GM12878 (cell line): ENCODE measurements around the gene LGI4. TPM values are rescaled to one million over a fixed set of nuclear protein-coding genes. Genes with fewer than 3 reads are reported as not detected.

Source experiments
- ATAC-seq: fragments of 200-7000 bp; cut with Tn5 transposase; 3 replicates; pipeline ENCODE4 v1.9.1; 2020; ENCODE audit warnings: mild to moderate bottlenecking, moderate library complexity
- BruUV-seq: library from RNA; stranded (reverse); fragments of 400-500 nt; replicated peaks from 2 replicates; lab custom pipeline; 2021; lab: Mats Ljungman, UMichigan
- CTCF ChIA-PET: fragments of 300-600 bp; sonication (Branson Sonifier 250); formaldehyde crosslinking; extraction: SDS; loops from one replicate; lab custom pipeline; 2021; ENCODE audit warnings: inconsistent platforms; lab: Yijun Ruan, JAX
- POLR2A ChIA-PET: fragments of 350-600 bp; formaldehyde crosslinking; extraction: SDS; loops from one replicate; lab custom pipeline; 2021; ENCODE audit warnings: inconsistent platforms; lab: Charles Lee
- RAD21 ChIA-PET: fragments of 300-600 bp; sonication (Branson Sonifier 250); formaldehyde crosslinking; loops from one replicate; lab custom pipeline; 2023; ENCODE audit warnings: antibody characterized with exemption; ENCODE audit not compliant: unreplicated experiment; lab: Charles Lee
- SMC1A ChIA-PET: fragments of 300-600 bp; sonication (Branson Sonifier 250); formaldehyde crosslinking; loops from one replicate; lab custom pipeline; 2023; ENCODE audit not compliant: unreplicated experiment, uncharacterized antibody; lab: Charles Lee
- DNase-seq: peaks from one replicate; pipeline ENCODE4 v3.0.0-alpha.2; 2011; ENCODE audit warnings: low read depth, low spot score
- FAIRE-seq: peaks from 3 replicates; lab custom pipeline; 2011; peaks lifted over from hg19 to GRCh38; lab: Jason Lieb, UNC
- H2AFZ ChIP-seq: 2 replicates; pipeline ENCODE4 v1.6.0; 2011; ENCODE audit warnings: low read depth, low read length, control low read depth; ENCODE audit not compliant: control insufficient read depth
- H3K27ac ChIP-seq: 2 replicates; pipeline ENCODE4 v1.5.1; 2011; ENCODE audit warnings: control low read depth; ENCODE audit not compliant: control insufficient read depth, insufficient read depth
- H3K27me3 ChIP-seq, 2 experiments: replicated peaks in 1 of 2; 2 replicates each; pipeline versions ENCODE4 v1.6.0 to v1.6.1; 2011; ENCODE audit warnings: low read length in 1 of 2; ENCODE audit not compliant: control insufficient read depth in 2 of 2, insufficient read depth in 2 of 2
- H3K36me3 ChIP-seq, 2 experiments: 2 replicates each; pipeline ENCODE4 v1.5.1; 2011; ENCODE audit warnings: low read length in 1 of 2; ENCODE audit not compliant: control insufficient read depth in 2 of 2, insufficient read depth in 2 of 2
- H3K4me1 ChIP-seq: 2 replicates; pipeline ENCODE4 v1.6.1; 2011; ENCODE audit warnings: mild to moderate bottlenecking, low read length, moderate library complexity, mixed read lengths; ENCODE audit not compliant: control insufficient read depth, insufficient read depth
- H3K4me2 ChIP-seq: 2 replicates; pipeline ENCODE4 v1.6.0; 2011; ENCODE audit warnings: control low read depth; ENCODE audit not compliant: control insufficient read depth, insufficient read depth
- H3K4me3 ChIP-seq: fragments of 200-600 bp; sonication (generic); 2 replicates; pipeline ENCODE4 v1.5.1; 2016
- H3K79me2 ChIP-seq: 2 replicates; pipeline ENCODE4 v1.6.0; 2011; ENCODE audit warnings: low read length; ENCODE audit not compliant: control insufficient read depth, insufficient read depth
- H3K9ac ChIP-seq: 2 replicates; pipeline ENCODE4 v1.8.0; 2011; ENCODE audit warnings: low read length, control low read depth, mixed read lengths; ENCODE audit not compliant: control insufficient read depth, insufficient read depth
- H3K9me3 ChIP-seq: replicated peaks from 3 replicates; pipeline ENCODE4 v1.5.1; 2011; ENCODE audit warnings: mild to moderate bottlenecking, low read length; ENCODE audit not compliant: control insufficient read depth, insufficient read depth
- H4K20me1 ChIP-seq: 2 replicates; pipeline ENCODE4 v1.6.0; 2011; ENCODE audit not compliant: control insufficient read depth, insufficient read depth
- BCL11A ChIP-seq: IDR thresholded peaks from 2 replicates; pipeline ENCODE4 v1.6.1; 2011; ENCODE audit warnings: low read depth, low read length
- E2F4 ChIP-seq: IDR thresholded peaks from 2 replicates; pipeline ENCODE4 v1.6.1; 2012; ENCODE audit warnings: low read depth, low read length, improper control_type of control experiment
- FOS ChIP-seq: IDR thresholded peaks from 3 replicates; pipeline ENCODE4 v1.6.1; 2011; ENCODE audit warnings: borderline replicate concordance; ENCODE audit not compliant: insufficient read length; ENCODE audit errors: extremely low read depth
- MYC ChIP-seq: IDR thresholded peaks from 2 replicates; pipeline ENCODE4 v1.6.1; 2011; ENCODE audit warnings: mild to moderate bottlenecking, low read length, moderate library complexity, inconsistent platforms; ENCODE audit not compliant: insufficient read depth, insufficient replicate concordance, insufficient read length, severe bottlenecking
- NBN ChIP-seq: fragments of 450-650 bp; IDR thresholded peaks from 2 replicates; pipeline ENCODE4 v1.6.1; 2016
- POLR2AphosphoS2 ChIP-seq: IDR thresholded peaks from 2 replicates; pipeline ENCODE4 v1.6.1; 2011; ENCODE audit warnings: low read depth, mild to moderate bottlenecking, low read length, improper control_type of control experiment, moderate library complexity
- POLR2AphosphoS5 ChIP-seq: IDR thresholded peaks from 2 replicates; pipeline ENCODE4 v1.6.1; 2011; ENCODE audit warnings: mild to moderate bottlenecking, low read length, inconsistent platforms
- TCF12 ChIP-seq: IDR thresholded peaks from 2 replicates; pipeline ENCODE4 v1.6.1; 2011; ENCODE audit warnings: low read depth, mild to moderate bottlenecking, low read length
- ZNF592 ChIP-seq: fragments of 450-650 bp; IDR thresholded peaks from 2 replicates; pipeline ENCODE4 v1.6.1; 2017; ENCODE audit warnings: mild to moderate bottlenecking, moderate library complexity
- WGBS: methylation state at CpG from one replicate; pipeline ENCODE4 v1.1.6; 2016; ENCODE audit warnings: low lambda C conversion rate; ENCODE audit not compliant: insufficient replicate concordance, insufficient coverage; ENCODE audit errors: missing lambda C conversion rate; 5-methylcytosine and 5-hydroxymethylcytosine counted together
- in situ Hi-C: fragments of 300-500 bp; cut with MboI; formaldehyde crosslinking; loops from 9 replicates; pipeline ENCODE4 v1.14.3; 2018; ENCODE audit warnings: mixed read lengths
- intact Hi-C: fragments of 100-400 bp; cut with micrococcal nuclease; formaldehyde crosslinking; loops from one replicate; pipeline ENCODE4 v1.14.2; 2022; ENCODE audit not compliant: unreplicated experiment
- polyA plus RNA-seq, 11 experiments: library from polyadenylated mRNA; depleted of rRNA in 4 of 11; unstranded in 6 of 11; stranded (reverse) in 5 of 11; fragments of >200 nt; fragmentation: Nextera tagmentation in 4 of 11; fragmentation: Illumina TruSeq in 1 of 11; extraction: Ambion mirVana in 4 of 11; extraction: Trizol in 1 of 11; gene quantifications; 1 replicate in 1 of 11; 2 replicates in 10 of 11; pipeline versions ENCODE4 v1.2.1 to v1.2.3, GENCODE V29; 2011 to 2016; ENCODE audit warnings: inconsistent platforms in 2 of 11, missing spikeins in 2 of 11, low read depth in 1 of 11
- total RNA-seq, 4 experiments: library from RNA; depleted of rRNA in 3 of 4; stranded (reverse); fragments of >200 nt in 3 of 4; fragmentation: Illumina TruSeq in 1 of 4; extraction: Trizol in 1 of 4; gene quantifications; 2 replicates each; pipeline versions ENCODE4 v1.2.1 to v1.2.3, GENCODE V29; 2013 to 2021
- TF ChIP-seq, protein P1 (sequence below): fragments of 450-650 bp; IDR thresholded peaks from 2 replicates; pipeline ENCODE4 v1.6.1; 2017; ENCODE audit warnings: mild to moderate bottlenecking
- TF ChIP-seq, protein P2 (sequence below): fragments of 450-650 bp; IDR thresholded peaks from 2 replicates; pipeline ENCODE4 v1.6.1; 2016; ENCODE audit warnings: mild to moderate bottlenecking, moderate library complexity, borderline replicate concordance

LGI4 gene
- total and polyA plus RNA-seq, 10 of the 15 experiments (the other 5 are each of a cell fraction or from before 2014, with no cell fraction given) = 0.11 TPM; not detected in 9

- TF ChIP-seq ZNF592 (no peak), FOS (no peak), E2F4 (no peak)
- TF ChIP-seq, all 136 proteins: peak for 0
Observed at GRCh38 chr19:35184267-35184666, 49.4 kb upstream of the LGI4 start (continued).

DNA sequence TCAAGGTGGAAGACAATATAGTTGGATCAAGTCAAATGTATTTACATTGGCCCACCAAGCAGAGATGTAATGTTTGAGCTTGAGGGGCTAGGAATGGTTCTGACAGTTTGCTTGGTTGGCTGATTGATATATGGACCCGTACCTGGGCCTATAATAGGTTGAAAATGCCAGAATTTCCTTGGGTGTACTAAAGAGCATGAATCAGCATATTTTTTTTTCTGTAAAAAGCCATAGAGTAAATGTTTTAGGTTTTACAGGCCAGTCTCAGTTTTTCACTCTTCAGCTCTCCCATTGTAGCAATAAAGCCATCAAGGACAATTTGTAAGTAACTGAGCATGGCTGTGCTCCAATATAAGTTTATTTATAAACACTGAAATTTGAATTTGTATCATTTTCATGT lies 46.5 kb upstream of the LGI4 start:
- H4K20me1 ChIP-seq = no peaks in the 10 kb centered on the region
- intact Hi-C loops = no loop called here
- peaks cover 7% of the 10 kb centered on the region for H3K9me3 ChIP-seq
- H2AFZ ChIP-seq = no peak overlapping the region
- no peak for DNase-seq
- SMC1A ChIA-PET = interaction anchor here (0.8 kb wide), 1 partner anchor 15 kb away, joined by 3 read pairs; no protein-coding TSS in a partner anchor
- WGBS = 20% methylated on average over 1 of the region's 1 CpG
- no peak overlapping the region for H3K9ac ChIP-seq
- ATAC-seq = no peak
- in situ Hi-C loops = no loop called here
- POLR2A ChIA-PET = interaction anchor here (0.6 to 1.2 kb wide), 3 partner anchors 9 to 781 kb away, joined by 3 read pairs; no protein-coding TSS in a partner anchor
- no peaks in the 10 kb centered on the region for H3K36me3 ChIP-seq
- no peaks in the 10 kb centered on the region for H3K27me3 ChIP-seq
- H3K79me2 ChIP-seq = no peaks in the 10 kb centered on the region
- RAD21 ChIA-PET = no interaction called here
- H3K27ac ChIP-seq = no peak overlapping the region
- H3K4me2 ChIP-seq = no peak overlapping the region
- no peak for FAIRE-seq
- H3K4me1 ChIP-seq = no peaks in the 10 kb centered on the region
- CTCF ChIA-PET = interaction anchor here (0.9 to 1.3 kb wide), 2 partner anchors 12 to 18 kb away, joined by 3 read pairs; no protein-coding TSS in a partner anchor
- BruUV-seq = no TSS peak
- H3K4me3 ChIP-seq = no peak overlapping the region
- TF ChIP-seq BCL11A (no peak), POLR2AphosphoS2 (no peak), NBN (no peak), POLR2AphosphoS5 (no peak), MYC (no peak), TCF12 (no peak)
- TF ChIP-seq, protein P1, sequence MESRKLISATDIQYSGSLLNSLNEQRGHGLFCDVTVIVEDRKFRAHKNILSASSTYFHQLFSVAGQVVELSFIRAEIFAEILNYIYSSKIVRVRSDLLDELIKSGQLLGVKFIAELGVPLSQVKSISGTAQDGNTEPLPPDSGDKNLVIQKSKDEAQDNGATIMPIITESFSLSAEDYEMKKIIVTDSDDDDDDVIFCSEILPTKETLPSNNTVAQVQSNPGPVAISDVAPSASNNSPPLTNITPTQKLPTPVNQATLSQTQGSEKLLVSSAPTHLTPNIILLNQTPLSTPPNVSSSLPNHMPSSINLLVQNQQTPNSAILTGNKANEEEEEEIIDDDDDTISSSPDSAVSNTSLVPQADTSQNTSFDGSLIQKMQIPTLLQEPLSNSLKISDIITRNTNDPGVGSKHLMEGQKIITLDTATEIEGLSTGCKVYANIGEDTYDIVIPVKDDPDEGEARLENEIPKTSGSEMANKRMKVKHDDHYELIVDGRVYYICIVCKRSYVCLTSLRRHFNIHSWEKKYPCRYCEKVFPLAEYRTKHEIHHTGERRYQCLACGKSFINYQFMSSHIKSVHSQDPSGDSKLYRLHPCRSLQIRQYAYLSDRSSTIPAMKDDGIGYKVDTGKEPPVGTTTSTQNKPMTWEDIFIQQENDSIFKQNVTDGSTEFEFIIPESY = no peak
- TF ChIP-seq, protein P2, sequence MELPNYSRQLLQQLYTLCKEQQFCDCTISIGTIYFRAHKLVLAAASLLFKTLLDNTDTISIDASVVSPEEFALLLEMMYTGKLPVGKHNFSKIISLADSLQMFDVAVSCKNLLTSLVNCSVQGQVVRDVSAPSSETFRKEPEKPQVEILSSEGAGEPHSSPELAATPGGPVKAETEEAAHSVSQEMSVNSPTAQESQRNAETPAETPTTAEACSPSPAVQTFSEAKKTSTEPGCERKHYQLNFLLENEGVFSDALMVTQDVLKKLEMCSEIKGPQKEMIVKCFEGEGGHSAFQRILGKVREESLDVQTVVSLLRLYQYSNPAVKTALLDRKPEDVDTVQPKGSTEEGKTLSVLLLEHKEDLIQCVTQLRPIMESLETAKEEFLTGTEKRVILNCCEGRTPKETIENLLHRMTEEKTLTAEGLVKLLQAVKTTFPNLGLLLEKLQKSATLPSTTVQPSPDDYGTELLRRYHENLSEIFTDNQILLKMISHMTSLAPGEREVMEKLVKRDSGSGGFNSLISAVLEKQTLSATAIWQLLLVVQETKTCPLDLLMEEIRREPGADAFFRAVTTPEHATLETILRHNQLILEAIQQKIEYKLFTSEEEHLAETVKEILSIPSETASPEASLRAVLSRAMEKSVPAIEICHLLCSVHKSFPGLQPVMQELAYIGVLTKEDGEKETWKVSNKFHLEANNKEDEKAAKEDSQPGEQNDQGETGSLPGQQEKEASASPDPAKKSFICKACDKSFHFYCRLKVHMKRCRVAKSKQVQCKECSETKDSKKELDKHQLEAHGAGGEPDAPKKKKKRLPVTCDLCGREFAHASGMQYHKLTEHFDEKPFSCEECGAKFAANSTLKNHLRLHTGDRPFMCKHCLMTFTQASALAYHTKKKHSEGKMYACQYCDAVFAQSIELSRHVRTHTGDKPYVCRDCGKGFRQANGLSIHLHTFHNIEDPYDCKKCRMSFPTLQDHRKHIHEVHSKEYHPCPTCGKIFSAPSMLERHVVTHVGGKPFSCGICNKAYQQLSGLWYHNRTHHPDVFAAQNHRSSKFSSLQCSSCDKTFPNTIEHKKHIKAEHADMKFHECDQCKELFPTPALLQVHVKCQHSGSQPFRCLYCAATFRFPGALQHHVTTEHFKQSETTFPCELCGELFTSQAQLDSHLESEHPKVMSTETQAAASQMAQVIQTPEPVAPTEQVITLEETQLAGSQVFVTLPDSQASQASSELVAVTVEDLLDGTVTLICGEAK = no peak
